ENCODE results near the gene LHPP. TPM values are rescaled to one million over a fixed set of nuclear protein-coding genes. Genes with fewer than 3 reads are reported as not detected.
"Not testable (repeated sequence)": the region's sequence is repeated elsewhere in the genome, so short reads cannot be mapped to it uniquely, and the experiment has no call there.

The LHPP gene
- total RNA-seq, 1 experiment from 2014 or later, result 24.7 TPM

DNA sequence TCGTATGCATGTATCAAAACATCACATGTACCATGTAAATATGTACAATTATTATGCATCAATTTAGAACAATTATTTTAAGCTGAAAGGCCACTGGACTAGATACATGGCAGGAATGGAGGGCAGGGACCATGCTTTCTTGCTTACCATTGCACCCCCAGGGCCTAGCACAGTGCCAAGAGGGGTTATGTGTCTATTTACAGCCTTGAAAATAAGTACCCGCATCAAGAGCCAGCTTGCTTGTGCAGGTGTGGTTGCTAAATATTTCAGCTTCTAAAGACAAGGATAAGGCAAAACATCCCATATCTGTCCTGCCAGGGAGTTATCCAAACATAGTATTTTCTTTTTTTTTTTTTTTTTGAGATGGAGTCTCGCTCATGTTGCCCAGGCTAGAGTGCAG is 28.2 kb upstream of the LHPP start:
- no peak for TF ChIP-seq EZH2 (IDR thresholded peaks at IDR 0.05; ENCODE audit: low read depth)
- TF ChIP-seq CTCF (conservative IDR thresholded peaks at IDR 0.05), result no peak
- Histone ChIP-seq H3K4me3 (no peak overlapping the region), H3K9me3 (ENCODE audit: insufficient read depth, low read depth) (no peaks in the 10 kb centered on the region), H3K27ac (no peak overlapping the region), H3K4me2 (no peak overlapping the region), H3K79me2 (ENCODE audit: low read depth) (no peaks in the 10 kb centered on the region), H3K4me1 (replicated peaks; ENCODE audit: insufficient read depth) (peaks cover 16% of the 10 kb centered on the region), H3F3A (ENCODE audit: insufficient read depth, low read depth) (peaks cover 21% of the 10 kb centered on the region), H4K20me1 (ENCODE audit: insufficient read depth) (no peaks in the 10 kb centered on the region), H3K36me3 (ENCODE audit: low read depth) (no peaks in the 10 kb centered on the region), H3K9me2 (ENCODE audit: insufficient read depth) (no peaks in the 10 kb centered on the region), H2AFZ (no peak overlapping the region), H3K27me3 (ENCODE audit: insufficient read depth, low read depth) (no peaks in the 10 kb centered on the region)
- intact Hi-C loops (cut with micrococcal nuclease; ENCODE audit: unreplicated experiment), result no loop called here
- ChIA-PET CTCF (no interaction called here), POLR2A (ENCODE audit: unreplicated experiment) (no interaction called here)
- no TSS peak for BruUV-seq (replicated peaks)
- no peak for DNase-seq

- H3F3A ChIP-seq (ENCODE audit: insufficient read depth, low read depth), result peaks cover 31% of the 10 kb centered on the region
- H4K20me1 ChIP-seq (ENCODE audit: insufficient read depth); H3K9me2 ChIP-seq (ENCODE audit: insufficient read depth); H3K9me3 ChIP-seq (ENCODE audit: insufficient read depth, low read depth); CTCF ChIA-PET; H3K4me2 ChIP-seq; H3K79me2 ChIP-seq (ENCODE audit: low read depth); BruUV-seq (replicated peaks); H3K36me3 ChIP-seq (ENCODE audit: low read depth); intact Hi-C loops (cut with micrococcal nuclease; ENCODE audit: unreplicated experiment); POLR2A ChIA-PET (ENCODE audit: unreplicated experiment); DNase-seq; H2AFZ ChIP-seq; H3K27me3 ChIP-seq (ENCODE audit: insufficient read depth, low read depth); H3K4me3 ChIP-seq: not testable (repeated sequence)
- peak overlapping the region; percentile 68 for H3K27ac ChIP-seq
- peaks cover 27% of the 10 kb centered on the region for H3K4me1 ChIP-seq (replicated peaks; ENCODE audit: insufficient read depth)
Observed at GRCh38 chr10:124435683-124436082, 25.9 kb upstream of the LHPP start.

- Histone ChIP-seq H3K27ac (peak overlapping the region; percentile 68), H3K36me3 (ENCODE audit: low read depth) (no peaks in the 10 kb centered on the region), H3K4me3 (no peak overlapping the region), H3F3A (ENCODE audit: insufficient read depth, low read depth) (peaks cover 36% of the 10 kb centered on the region), H3K79me2 (ENCODE audit: low read depth) (no peaks in the 10 kb centered on the region), H4K20me1 (ENCODE audit: insufficient read depth) (no peaks in the 10 kb centered on the region), H3K27me3 (ENCODE audit: insufficient read depth, low read depth) (no peaks in the 10 kb centered on the region), H3K9me2 (ENCODE audit: insufficient read depth) (no peaks in the 10 kb centered on the region), H3K9me3 (ENCODE audit: insufficient read depth, low read depth) (no peaks in the 10 kb centered on the region), H3K4me2 (no peak overlapping the region), H3K4me1 (replicated peaks; ENCODE audit: insufficient read depth) (peaks cover 32% of the 10 kb centered on the region), H2AFZ (no peak overlapping the region)
- ChIA-PET CTCF (interaction anchor here (0.6 kb wide), 1 partner anchor 482 kb away, joined by 6 read pairs; no protein-coding TSS in a partner anchor), POLR2A (ENCODE audit: unreplicated experiment) (no interaction called here)
- peak; percentile 41 to 84 for DNase-seq
- BruUV-seq (replicated peaks), result no TSS peak
- intact Hi-C loops (cut with micrococcal nuclease; ENCODE audit: unreplicated experiment), result no loop called here
- TF ChIP-seq EZH2 (IDR thresholded peaks at IDR 0.05; ENCODE audit: low read depth) (no peak), CTCF (conservative IDR thresholded peaks at IDR 0.05) (no peak)
Observed at GRCh38 chr10:124436191-124436638, 25.4 kb upstream of the LHPP start.

- H3K9me2 ChIP-seq (ENCODE audit: insufficient read depth); H3K4me2 ChIP-seq; CTCF ChIA-PET; H3K79me2 ChIP-seq (ENCODE audit: low read depth); POLR2A ChIA-PET (ENCODE audit: unreplicated experiment); H3K4me3 ChIP-seq; H3K36me3 ChIP-seq (ENCODE audit: low read depth); H3K27me3 ChIP-seq (ENCODE audit: insufficient read depth, low read depth); DNase-seq; BruUV-seq (replicated peaks); H4K20me1 ChIP-seq (ENCODE audit: insufficient read depth); H3K9me3 ChIP-seq (ENCODE audit: insufficient read depth, low read depth); intact Hi-C loops (cut with micrococcal nuclease; ENCODE audit: unreplicated experiment); H2AFZ ChIP-seq: not testable (repeated sequence)
- peaks cover 30% of the 10 kb centered on the region for H3F3A ChIP-seq (ENCODE audit: insufficient read depth, low read depth)
- peaks cover 24% of the 10 kb centered on the region for H3K4me1 ChIP-seq (replicated peaks; ENCODE audit: insufficient read depth)
- H3K27ac ChIP-seq, result peak overlapping the region; percentile 95
Observed at GRCh38 chr10:124441694-124442093, 19.9 kb upstream of the LHPP start.
